ENCODE measurements around the gene STK33.

DNA sequence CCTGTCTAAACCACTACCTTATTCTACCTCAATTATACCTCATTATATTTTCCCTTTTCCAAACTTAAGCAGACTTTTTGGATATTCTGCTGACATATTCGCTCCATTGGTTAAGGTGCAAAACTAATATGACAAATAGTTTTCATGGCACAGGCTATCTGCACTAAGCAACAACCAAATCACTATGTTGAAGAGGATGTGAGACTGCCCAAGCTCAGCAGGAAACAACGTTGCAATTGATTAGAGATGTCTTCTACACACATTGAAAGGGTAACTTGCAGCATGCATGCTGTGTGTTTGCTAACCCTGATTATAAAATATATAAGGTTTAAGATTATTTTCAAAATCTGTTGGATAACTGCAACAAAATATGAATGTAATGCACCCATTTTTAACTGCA is 61.6 kb downstream of the STK33 start:
- TF ChIP-seq POLR2A (IDR thresholded peaks at IDR 0.05) = no peak
- no peak for TF ChIP-seq CTCF (IDR thresholded peaks at IDR 0.05)
